ENCODE results near the gene CD99. TPM values are rescaled to one million over a fixed set of nuclear protein-coding genes. Genes with fewer than 3 reads are reported as not detected.

Gene CD99
- total and polyA plus RNA-seq, 3 donors from 2014 or later = 450 to 1,032 (median 733) TPM

DNA sequence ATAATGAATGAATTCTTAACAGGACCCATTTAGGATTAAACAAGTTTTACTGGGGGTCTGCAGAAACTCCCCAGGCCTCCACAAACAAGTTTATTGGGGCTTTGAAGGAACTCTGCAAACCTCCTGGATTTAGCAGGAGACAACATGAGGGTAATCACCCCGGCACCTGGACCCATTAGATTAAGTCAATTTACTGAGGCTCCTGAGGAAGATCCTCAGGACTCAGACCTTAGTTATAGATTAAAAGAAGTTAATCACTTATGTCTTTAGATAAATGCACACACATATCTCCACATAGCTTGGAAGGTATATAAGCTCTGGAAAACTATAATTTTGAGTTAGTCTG, 90.1 kb downstream of the CD99 start:
- Histone ChIP-seq H3K4me1 (no peaks in the 10 kb centered on the region), H3K9me3 (no peaks in the 10 kb centered on the region), H3K27me3 (no peaks in the 10 kb centered on the region), H3K36me3 (ENCODE audit: low read depth, missing control alignments) (no peaks in the 10 kb centered on the region), H3K27ac (no peak overlapping the region), H3K4me3 (no peak overlapping the region)
- TF ChIP-seq, protein P1, sequence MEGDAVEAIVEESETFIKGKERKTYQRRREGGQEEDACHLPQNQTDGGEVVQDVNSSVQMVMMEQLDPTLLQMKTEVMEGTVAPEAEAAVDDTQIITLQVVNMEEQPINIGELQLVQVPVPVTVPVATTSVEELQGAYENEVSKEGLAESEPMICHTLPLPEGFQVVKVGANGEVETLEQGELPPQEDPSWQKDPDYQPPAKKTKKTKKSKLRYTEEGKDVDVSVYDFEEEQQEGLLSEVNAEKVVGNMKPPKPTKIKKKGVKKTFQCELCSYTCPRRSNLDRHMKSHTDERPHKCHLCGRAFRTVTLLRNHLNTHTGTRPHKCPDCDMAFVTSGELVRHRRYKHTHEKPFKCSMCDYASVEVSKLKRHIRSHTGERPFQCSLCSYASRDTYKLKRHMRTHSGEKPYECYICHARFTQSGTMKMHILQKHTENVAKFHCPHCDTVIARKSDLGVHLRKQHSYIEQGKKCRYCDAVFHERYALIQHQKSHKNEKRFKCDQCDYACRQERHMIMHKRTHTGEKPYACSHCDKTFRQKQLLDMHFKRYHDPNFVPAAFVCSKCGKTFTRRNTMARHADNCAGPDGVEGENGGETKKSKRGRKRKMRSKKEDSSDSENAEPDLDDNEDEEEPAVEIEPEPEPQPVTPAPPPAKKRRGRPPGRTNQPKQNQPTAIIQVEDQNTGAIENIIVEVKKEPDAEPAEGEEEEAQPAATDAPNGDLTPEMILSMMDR (IDR thresholded peaks at IDR 0.05) = no peak
- no peak for TF ChIP-seq POLR2A (IDR thresholded peaks at IDR 0.05)
- WGBS, 2 donors = 92 to 100% methylated on average over 1 of the region's 1 CpG
- no peak for DNase-seq
- intact Hi-C loops (cut with DNase I; ENCODE audit: low total_unique reads) = no loop called here

- no peaks in the 10 kb centered on the region for H3K4me1 ChIP-seq
Measured at GRCh38 chrX:2781698-2782097, 90.6 kb downstream of the CD99 start.

DNA sequence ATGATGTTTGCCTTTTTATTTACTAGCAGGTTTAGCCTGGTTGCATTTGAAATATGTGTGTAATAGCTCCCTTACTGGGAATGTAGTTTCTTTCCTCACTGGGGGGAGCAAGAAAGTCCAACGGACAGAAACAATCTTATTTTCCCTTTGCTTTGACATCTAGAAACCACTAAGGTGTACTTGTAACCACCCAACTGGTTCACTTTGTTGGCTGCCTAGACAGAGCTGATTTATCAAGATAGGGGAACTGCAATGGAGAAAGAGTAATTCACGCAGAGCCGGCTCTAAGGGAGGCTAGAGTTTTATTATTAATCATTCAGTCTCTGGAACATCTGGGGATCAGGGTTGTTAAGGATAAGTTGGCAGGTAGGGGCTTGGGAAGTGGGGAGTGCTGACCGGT, 91.1 kb downstream of the CD99 start:
- Histone ChIP-seq H3K36me3 (ENCODE audit: low read depth, missing control alignments) (no peaks in the 10 kb centered on the region), H3K27me3 (no peaks in the 10 kb centered on the region), H3K4me1 (no peaks in the 10 kb centered on the region), H3K9me3 (no peaks in the 10 kb centered on the region), H3K27ac (no peak overlapping the region), H3K4me3 (no peak overlapping the region)
- TF ChIP-seq POLR2A (IDR thresholded peaks at IDR 0.05) = no peak
- TF ChIP-seq, protein P1 (IDR thresholded peaks at IDR 0.05) = no peak
- 45 to 62% methylated on average over 4 of the region's 4 CpGs for WGBS, 2 donors
- DNase-seq = no peak
- intact Hi-C loops (cut with DNase I; ENCODE audit: low total_unique reads) = no loop called here

More at GRCh38 chrX:2781698-2782097, 90.6 kb downstream of the CD99 start:
- no peak for DNase-seq
- WGBS, 2 donors = 23 to 26% methylated on average over 6 of the region's 6 CpGs
- H3K27me3 ChIP-seq = no peaks in the 10 kb centered on the region
- no peak overlapping the region for H3K27ac ChIP-seq
- H3K4me3 ChIP-seq = no peak overlapping the region
- TF ChIP-seq POLR2A (IDR thresholded peaks at IDR 0.05) = no peak
- TF ChIP-seq, protein P1 (IDR thresholded peaks at IDR 0.05) = no peak
- intact Hi-C loops (cut with DNase I; ENCODE audit: low total_unique reads) = no loop called here
- H3K36me3 ChIP-seq (ENCODE audit: low read depth, missing control alignments) = no peaks in the 10 kb centered on the region
- H3K9me3 ChIP-seq = no peaks in the 10 kb centered on the region

- no peak overlapping the region for H3K4me3 ChIP-seq
- no peaks in the 10 kb centered on the region for H3K36me3 ChIP-seq (ENCODE audit: low read depth, missing control alignments)
- H3K9me3 ChIP-seq = no peaks in the 10 kb centered on the region
- H3K4me1 ChIP-seq = no peaks in the 10 kb centered on the region
- no peak overlapping the region for H3K27ac ChIP-seq
- intact Hi-C loops (cut with DNase I; ENCODE audit: low total_unique reads) = no loop called here
- WGBS, 2 donors = 59 to 81% methylated on average over 4 of the region's 4 CpGs
- DNase-seq = no peak
- TF ChIP-seq POLR2A (IDR thresholded peaks at IDR 0.05) = no peak
- TF ChIP-seq, protein P1 (IDR thresholded peaks at IDR 0.05) = no peak
- no peaks in the 10 kb centered on the region for H3K27me3 ChIP-seq
Measured at GRCh38 chrX:2782778-2783177, 91.7 kb downstream of the CD99 start.

DNA sequence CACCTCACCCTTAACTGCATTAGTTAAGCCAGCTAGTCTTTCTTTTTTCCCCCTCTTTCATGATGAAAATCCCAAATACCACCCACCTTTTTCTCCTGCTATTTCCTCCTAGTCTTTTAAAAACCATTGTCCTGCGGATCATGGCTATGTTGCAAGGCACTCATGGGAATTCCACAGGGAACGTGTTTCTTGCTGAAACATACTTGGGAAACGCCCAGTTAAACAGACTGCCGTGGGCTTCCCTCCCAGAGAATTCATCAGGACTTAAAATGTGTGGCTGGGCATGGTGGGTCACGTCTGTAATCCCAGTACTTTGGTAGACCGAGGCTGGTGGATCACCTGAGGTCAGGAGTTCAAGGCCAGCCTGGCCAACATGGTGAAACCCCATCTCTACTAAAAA, 92.9 kb downstream of the CD99 start:
- no peak for TF ChIP-seq POLR2A (IDR thresholded peaks at IDR 0.05)
- TF ChIP-seq, protein P1 (IDR thresholded peaks at IDR 0.05) = no peak
- intact Hi-C loops (cut with DNase I; ENCODE audit: low total_unique reads) = no loop called here
- Histone ChIP-seq H3K9me3 (no peaks in the 10 kb centered on the region), H3K27me3 (no peaks in the 10 kb centered on the region), H3K4me3 (no peak overlapping the region), H3K36me3 (ENCODE audit: low read depth, missing control alignments) (no peaks in the 10 kb centered on the region), H3K4me1 (no peaks in the 10 kb centered on the region), H3K27ac (no peak overlapping the region)
- WGBS, 2 donors = 48 to 60% methylated on average over 1 to 6 of the region's 6 CpGs
- no peak for DNase-seq

All from testis (tissue), 3 donors.